NCI-H2227 (cell line): ENCODE results near the gene SPHK2.

Experiments used
- DNase-seq: peaks from one replicate; lab custom pipeline; 2025; ENCODE audit not compliant: unreplicated experiment; lab: John Stamatoyannopoulos, UW

Gene SPHK2

GRCh38 chr19:48603850-48604249 lies 15.5 kb upstream of the SPHK2 start:
- DNase-seq, result no peak

GRCh38 chr19:48606463-48607358 lies 12.6 kb upstream of the SPHK2 start, which contains the start of gene SPACA4:
SPACA4 (plus strand) TSS chr19:48606742; CDS start chr19:48606979, 237 bp downstream.
- DNase-seq, result no peak

DNA sequence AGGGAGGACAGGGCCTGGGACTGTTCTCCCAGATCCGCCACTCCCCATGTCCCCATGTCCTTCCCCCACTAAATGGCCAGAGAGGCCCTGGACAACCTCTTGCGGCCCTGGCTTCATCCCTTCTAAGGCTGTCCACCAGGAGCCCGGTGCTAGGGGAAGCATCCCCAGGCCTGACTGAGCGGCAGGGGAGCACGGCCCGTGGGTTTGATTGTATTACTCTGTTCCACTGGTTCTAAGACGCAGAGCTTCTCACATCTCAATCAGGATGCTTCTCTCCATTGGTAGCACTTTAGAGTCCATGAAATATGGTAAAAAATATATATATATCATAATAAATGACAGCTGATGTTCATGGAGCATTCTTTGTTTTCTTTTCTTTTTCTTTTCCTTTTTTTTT lies 11.9 kb upstream of the SPHK2 start:
- no peak for DNase-seq

DNA sequence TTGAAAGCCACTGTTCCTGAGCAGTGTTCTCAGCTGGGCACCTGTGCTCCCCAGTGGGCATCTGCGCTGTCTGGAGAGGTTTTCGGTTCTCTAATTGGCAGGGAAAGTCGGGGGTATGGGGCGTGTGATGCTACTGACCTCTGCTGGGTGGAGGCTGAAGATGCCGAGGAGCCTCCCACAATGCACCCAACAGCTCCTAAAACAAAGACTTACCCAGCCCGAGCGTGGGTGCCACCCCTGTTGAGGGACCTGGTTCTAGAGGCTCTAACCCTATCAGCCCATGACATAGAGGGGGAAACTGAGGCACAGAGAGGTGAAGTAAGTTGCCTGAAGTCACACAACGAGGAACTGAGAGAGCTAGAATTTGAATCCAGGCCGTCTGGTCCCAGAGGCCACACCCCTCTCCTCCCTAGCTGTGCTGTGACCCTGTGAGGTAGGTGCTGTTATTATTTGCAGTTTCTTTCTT lies 10.5 kb upstream of the SPHK2 start:
- DNase-seq, result no peak

DNA sequence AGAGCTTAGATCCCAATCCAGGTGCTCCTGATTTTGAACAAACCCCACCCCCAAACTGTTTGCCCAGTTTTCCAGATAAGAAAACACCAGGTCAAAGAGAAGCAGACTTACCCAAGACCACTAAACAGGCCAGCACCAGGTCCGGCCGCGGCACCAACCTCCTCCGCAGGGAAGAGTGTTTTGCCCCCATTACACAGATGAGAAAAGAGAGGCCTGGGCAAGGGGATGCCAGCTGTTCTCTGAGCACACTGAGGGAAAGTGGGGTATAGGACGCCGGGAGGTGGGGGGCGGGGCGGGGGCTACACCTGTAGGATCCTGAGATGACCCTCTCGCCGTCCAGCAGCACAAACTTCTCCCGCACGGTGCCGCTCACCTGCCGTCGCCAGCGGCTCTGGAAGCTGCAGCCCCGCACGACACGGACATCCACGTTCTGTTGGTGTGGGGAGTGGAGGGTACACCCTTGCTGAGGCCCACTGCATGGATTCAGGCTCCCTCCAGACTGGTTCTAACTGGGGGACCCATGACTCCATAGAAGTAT lies 9.7 kb upstream of the SPHK2 start:
- no peak for DNase-seq

GRCh38 chr19:48611872-48612271 lies 7.4 kb upstream of the SPHK2 start:
- no peak for DNase-seq

DNA sequence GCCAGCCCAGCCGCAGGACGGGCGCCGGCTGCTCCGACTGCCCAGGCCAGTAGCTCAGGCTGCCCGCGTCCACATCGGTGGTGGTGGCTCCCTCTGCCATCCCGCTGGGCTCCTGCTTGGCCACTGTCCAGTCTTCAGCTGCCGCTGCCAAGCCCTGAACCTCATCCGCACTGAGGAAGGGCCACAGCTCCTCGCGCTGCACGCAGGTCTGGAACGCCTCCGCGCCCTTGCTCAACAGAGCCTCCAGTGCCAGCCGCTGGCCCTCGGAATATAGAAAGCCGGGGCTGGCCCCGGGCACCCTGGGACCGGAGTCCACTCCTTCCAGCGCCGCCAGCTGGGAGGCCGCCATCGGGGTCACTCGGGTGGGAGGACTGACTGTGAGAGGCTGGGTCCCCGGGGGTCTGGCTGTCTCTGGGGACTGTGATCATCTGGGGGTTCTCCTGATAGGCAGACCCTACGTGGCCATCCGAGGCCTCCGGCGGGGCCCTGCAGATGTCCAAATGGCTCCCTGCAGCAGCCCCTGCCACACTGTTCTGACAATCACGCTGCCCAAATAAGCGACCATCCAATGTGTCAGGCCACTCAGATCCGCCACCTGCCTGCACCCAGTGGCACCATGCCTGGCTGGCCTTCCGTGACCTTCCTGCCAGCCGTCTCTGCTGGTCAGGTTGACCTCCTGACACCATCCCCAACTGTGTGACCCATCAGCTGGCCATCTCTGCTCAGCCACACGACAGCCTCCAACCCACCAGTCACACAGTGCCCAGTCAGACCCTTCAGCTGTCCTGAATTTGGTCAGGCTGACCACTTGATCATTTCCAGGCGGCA lies 6.1 kb upstream of the SPHK2 start:
- DNase-seq, result no peak

DNA sequence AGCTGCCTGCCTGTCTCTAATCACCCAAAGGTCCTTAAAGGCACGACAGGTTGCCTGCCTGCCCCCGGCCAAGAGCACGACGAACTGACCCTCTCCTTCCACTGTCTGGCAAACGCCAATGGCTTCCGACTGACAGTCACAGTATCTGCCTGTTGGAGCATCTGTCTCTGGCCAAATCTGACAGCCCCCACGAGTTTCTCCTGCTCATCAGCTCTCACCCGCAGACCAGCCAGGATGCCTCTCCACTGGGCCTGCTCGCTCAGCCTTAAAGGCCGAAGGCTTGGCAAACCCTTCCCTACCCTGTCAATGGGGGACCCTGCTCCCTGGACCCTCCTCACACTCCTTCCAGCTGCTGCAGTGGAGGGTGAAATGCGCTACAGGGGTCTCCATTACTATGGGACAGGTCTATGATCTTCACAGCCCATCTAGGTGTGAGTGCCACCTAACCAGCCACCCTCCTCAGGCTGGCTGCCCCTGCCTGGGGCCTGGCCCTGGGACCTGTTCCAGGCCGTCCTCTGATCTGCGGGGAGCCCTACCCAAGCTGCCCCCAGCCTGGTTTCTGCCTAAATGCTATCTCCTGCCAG lies 5.4 kb upstream of the SPHK2 start:
- no peak for DNase-seq

DNA sequence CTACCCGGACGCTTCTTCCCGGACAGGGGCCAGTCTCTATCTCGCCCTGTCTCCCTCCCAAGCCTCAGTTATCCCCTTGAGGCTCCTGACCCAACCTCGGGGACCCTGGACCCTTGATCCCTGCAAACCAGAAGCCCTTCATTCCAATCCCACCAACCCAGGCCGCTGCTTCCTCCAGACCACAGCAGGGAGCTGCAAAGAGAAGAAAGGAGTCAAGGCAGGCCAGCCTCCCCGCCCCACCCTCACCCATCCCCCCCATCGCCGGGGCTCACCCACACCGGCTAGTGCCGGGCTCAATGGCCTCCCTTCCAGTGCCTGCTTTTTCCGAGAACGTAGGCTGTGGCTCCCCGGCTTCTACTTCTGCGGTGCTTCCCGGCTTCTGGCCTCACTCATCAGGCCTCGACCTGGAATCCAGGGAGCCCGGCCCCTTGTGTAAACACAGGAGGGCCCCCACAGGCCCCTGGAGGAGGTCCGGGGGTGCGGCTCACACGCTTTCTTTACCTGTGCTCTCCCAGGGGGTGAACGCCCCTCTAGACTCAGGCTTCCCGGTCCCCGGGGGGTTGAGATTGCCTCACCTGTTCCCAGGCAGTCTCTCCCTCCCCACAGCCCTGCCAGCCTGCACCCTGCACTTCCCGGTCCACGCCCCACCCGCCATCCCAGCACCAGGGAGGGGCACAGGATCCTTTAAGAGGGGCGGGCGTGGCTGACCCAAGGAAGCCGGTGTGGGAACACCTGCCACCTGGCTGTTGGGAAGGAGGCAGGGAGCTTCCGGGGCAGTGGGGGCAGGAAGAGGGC lies 4.7 kb upstream of the SPHK2 start, which contains the start of gene FAM83E:
FAM83E (minus strand) TSS at position 641 of the 795 bp plus-strand sequence. CDS start 1,704 bp downstream, outside the sequence.
- DNase-seq, result no peak

DNA sequence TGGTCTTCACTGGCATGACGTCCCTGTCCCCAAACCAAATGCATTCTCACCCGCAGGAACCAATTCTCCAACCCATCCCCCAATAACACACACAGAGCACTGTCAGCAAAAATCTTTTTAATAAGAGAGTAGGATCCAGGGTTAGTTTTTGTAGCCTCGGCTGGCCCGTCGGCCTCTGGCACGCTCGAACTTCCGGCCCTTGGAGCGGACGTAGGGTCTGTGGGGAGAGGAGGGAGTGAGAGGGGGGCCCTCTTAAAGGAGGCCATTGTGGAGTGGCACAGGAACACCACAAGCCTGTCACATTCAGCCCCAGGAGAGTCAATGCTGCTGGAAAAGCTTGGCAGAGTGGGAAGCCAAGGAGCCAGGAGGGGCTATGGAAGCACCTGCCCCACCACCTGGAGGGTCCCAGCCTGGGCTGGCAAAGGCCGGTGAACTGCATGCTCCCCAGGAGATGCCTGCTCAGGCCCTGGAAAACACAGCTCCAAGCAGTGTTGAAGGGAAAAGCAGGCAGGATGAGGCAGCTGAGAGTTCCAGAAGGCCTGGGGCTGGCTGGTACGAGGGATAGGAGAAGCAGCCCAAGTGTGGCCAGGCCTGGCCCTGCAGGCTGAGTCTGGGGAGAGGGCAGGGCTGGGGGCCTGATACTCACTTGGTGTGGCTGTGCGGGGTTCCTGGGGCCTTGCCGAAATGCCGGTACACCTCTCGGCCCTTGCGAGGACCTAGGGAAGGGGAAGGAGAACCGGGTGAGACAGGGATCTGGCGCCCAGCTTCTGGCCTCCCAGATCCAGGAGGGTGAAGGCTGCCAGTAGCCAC lies 3.9 kb upstream of the SPHK2 start:
- DNase-seq, result no peak

- no peak for DNase-seq
Measured at GRCh38 chr19:48616041-48616436, 3.3 kb upstream of the SPHK2 start.

DNA sequence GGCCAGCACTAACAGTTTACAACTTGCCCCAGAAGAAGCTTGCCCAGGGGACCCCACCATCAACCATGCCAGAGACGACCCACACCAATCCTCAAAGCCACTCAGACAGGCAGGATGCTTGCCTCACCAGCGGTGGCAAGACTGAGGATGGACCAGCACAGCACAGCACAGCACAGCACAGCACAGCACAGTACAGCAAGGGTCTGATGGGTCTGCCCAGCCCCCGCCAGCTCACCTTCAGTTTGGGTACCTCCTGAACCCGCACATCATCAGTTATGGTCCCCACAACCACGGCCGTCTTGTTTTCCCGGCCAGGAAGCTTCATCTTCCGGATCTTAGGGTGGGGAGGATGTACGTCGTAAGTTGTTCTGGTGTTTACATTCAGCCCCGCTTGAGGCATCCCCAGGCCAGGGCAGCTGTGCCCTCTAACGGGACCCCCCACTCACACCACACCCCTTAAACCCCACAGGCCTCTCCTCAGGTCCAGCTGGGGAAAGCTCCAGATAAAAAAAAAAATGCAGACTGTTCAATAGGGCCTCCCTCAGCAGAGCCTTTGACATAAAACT lies 2.7 kb upstream of the SPHK2 start:
- DNase-seq, result no peak

- no peak for DNase-seq
Measured at GRCh38 chr19:48617146-48617937, 2.0 kb upstream of the SPHK2 start.

GRCh38 chr19:48618278-48618915 lies 909 bp upstream of the SPHK2 start:
- DNase-seq, result no peak

DNA sequence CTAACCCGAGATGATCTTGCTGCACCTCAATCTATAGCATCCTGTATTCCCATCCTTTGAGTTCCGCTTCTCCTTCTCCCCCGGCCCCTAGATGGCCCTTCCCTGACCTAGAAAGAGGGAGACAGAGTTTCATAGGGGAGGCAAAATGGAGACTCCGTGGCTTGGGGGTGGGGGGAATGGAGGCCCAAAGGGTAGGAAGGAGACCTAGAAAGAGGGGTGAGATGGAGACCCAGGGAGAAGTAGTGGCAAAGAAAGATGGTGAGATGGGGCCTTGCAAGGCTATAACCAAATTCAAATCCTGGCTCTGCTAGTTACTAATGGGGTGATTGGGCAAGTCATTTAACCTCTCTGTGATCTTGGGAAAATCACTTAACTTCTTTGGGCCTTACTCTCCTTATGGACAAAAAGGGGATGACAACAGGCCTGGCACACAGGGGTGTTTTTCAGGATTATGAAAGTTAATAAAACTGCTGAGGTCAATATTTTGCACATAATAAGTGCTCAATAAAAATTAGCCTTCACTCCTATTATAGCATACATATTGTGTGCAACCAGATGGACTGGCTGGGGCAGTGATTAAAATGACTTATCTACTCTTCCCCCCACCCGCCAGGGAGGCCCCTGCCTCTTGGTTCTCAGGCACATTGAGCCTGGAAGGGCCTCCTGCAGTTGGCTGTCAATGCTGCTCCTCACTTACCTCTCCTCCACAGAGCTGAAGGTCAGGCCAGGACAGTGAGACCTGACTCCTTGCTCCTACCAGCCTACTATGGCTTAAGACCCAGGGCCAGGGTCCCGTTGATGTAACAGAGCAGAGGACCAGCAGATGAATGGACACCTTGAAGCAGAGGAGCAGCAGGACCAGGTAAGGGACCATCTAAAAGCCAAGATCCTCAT lies 633 bp downstream of the SPHK2 start:
- no peak for DNase-seq

DNA sequence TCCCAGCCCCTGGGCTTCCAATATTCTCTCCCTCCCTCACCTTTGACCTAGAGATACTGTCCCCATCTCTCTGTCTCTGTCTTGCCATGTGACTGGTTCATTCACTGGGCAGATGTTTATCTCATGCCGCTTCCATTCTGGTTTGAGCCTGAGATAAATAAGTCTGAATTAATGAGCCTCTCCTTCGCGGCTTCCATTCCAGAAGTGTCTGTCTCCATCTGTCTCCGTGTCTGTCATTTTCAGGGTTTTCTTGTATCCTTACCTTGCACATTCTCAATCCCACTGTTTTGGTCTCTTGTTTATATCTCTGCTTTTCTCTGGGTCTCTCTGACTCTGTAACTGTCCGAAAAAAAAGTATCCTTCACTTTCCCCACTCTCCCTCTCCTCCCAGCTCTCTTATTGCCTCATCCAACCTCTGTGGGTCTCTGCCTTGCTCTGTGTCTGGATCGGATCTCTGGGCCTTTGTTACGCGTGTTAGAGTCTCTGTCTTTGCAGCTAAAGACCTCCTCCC lies 4.3 kb downstream of the SPHK2 start:
- peak; percentile 26 for DNase-seq
